ENCODE data around the gene KRTAP5-8.

The KRTAP5-8 gene

DNA sequence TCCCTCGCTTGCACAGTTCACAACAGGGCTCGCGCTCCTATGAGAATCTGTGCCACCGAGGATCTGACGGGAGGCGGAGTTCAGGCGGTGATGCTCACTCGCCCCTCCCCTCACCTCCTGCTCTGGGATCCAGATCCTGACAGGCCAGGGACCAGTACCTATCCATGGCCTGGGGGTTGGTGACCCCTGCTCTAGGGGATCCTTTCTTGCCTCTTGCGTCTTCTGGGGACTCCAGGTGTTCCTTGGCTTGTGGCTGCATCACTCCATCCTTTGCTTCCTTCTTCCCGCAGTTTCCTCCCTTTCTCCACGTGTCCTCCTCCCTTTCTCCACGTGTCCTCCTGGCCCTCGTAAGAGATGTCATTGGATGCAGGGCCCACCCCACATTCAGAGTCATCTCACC lies 41.4 kb upstream of the KRTAP5-8 start:
- no peak for ATAC-seq (ENCODE audit: low read depth)
- Histone ChIP-seq H3K4me1 (ENCODE audit: insufficient read depth, poor library complexity, severe bottlenecking) (no peaks in the 10 kb centered on the region), H3K27ac (ENCODE audit: poor library complexity, severe bottlenecking) (no peak overlapping the region), H3K4me3 (ENCODE audit: severe bottlenecking) (no peak overlapping the region), H3K36me3 (ENCODE audit: low read depth) (peaks cover 12% of the 10 kb centered on the region), H3K9me3 (ENCODE audit: severe bottlenecking) (no peaks in the 10 kb centered on the region), H3K27me3 (ENCODE audit: insufficient read depth, poor library complexity, severe bottlenecking) (no peaks in the 10 kb centered on the region)
- TF ChIP-seq, protein P1, sequence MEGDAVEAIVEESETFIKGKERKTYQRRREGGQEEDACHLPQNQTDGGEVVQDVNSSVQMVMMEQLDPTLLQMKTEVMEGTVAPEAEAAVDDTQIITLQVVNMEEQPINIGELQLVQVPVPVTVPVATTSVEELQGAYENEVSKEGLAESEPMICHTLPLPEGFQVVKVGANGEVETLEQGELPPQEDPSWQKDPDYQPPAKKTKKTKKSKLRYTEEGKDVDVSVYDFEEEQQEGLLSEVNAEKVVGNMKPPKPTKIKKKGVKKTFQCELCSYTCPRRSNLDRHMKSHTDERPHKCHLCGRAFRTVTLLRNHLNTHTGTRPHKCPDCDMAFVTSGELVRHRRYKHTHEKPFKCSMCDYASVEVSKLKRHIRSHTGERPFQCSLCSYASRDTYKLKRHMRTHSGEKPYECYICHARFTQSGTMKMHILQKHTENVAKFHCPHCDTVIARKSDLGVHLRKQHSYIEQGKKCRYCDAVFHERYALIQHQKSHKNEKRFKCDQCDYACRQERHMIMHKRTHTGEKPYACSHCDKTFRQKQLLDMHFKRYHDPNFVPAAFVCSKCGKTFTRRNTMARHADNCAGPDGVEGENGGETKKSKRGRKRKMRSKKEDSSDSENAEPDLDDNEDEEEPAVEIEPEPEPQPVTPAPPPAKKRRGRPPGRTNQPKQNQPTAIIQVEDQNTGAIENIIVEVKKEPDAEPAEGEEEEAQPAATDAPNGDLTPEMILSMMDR (IDR thresholded peaks at IDR 0.05; ENCODE audit: poor library complexity, severe bottlenecking), result no peak
- peak; percentile 25 for DNase-seq (ENCODE audit: low spot score)

DNA sequence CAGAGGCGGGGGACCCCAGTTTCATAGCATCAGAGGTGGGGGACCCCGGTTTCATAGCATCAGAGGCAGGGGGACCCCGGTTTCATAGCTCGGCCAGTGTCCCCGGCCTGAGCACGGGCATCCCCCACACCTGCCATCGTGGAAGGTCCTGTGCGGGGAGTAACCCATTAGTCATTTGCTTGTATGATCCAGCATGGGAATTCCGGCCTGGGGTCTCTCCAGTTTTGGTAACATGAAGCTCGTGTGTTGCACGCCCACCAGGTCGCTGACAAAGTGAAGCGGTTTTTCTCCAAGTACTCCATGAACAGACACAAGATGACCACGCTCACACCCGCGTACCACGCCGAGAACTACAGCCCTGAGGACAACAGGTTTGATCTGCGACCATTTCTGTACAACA lies 39.7 kb upstream of the KRTAP5-8 start:
- no peak overlapping the region for H3K27ac ChIP-seq (ENCODE audit: poor library complexity, severe bottlenecking)
- ATAC-seq (ENCODE audit: low read depth), result no peak
- peaks cover 12% of the 10 kb centered on the region for H3K36me3 ChIP-seq (ENCODE audit: low read depth)
- DNase-seq (ENCODE audit: low spot score), result peak; percentile 28
- no peaks in the 10 kb centered on the region for H3K27me3 ChIP-seq (ENCODE audit: insufficient read depth, poor library complexity, severe bottlenecking)
- H3K9me3 ChIP-seq (ENCODE audit: severe bottlenecking), result no peaks in the 10 kb centered on the region
- TF ChIP-seq, protein P1 (IDR thresholded peaks at IDR 0.05; ENCODE audit: poor library complexity, severe bottlenecking), result no peak
- H3K4me3 ChIP-seq (ENCODE audit: severe bottlenecking), result no peak overlapping the region
- no peaks in the 10 kb centered on the region for H3K4me1 ChIP-seq (ENCODE audit: insufficient read depth, poor library complexity, severe bottlenecking)

DNA sequence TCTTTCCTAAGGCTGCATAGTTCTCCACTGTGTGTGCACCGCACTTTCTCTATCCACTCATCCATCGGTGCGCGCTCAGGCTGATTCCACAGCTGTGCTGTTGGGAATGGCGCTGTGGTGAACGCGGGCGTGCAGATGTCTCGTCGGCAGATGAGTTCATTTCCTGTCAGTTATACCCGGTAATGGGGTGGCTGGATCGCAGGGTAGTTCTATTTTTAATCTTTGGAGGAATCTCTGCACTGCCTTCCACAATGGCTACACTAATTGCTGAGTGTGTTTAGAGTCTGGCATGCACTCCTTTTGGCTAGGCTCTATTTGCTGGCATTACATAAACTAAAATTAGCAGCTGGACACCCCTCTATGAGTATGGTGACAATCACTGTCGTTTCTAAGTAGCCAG lies 38.7 kb upstream of the KRTAP5-8 start:
- H3K36me3 ChIP-seq (ENCODE audit: low read depth), result peaks cover 12% of the 10 kb centered on the region
- H3K9me3 ChIP-seq (ENCODE audit: severe bottlenecking), result no peaks in the 10 kb centered on the region
- DNase-seq (ENCODE audit: low spot score) (peak; percentile 26), ATAC-seq (ENCODE audit: low read depth) (no peak)
- TF ChIP-seq, protein P1 (IDR thresholded peaks at IDR 0.05; ENCODE audit: poor library complexity, severe bottlenecking), result no peak
- H3K27ac ChIP-seq (ENCODE audit: poor library complexity, severe bottlenecking), result no peak overlapping the region
- no peaks in the 10 kb centered on the region for H3K4me1 ChIP-seq (ENCODE audit: insufficient read depth, poor library complexity, severe bottlenecking)
- no peaks in the 10 kb centered on the region for H3K27me3 ChIP-seq (ENCODE audit: insufficient read depth, poor library complexity, severe bottlenecking)
- no peak overlapping the region for H3K4me3 ChIP-seq (ENCODE audit: severe bottlenecking)

DNA sequence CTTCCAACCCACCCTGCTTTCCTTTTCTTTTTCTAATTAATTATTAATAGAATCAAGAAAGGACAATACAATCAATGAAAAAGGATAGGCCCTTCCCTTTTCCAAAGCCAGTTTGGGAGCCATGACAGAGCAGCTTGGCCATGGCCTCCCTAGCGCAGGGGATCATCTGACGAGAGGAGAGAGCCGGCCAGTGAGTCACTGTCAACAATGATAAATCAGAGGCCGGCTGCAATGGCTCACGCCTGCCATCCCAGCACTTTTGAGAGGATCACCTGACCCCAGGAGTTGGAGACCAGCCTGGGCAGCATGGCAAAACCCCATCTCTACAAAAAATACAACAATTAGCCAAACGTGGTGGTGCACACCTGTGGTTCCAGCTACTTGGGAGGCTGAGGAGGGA lies 38.3 kb upstream of the KRTAP5-8 start:
- ATAC-seq (ENCODE audit: low read depth), result no peak
- H3K4me1 ChIP-seq (ENCODE audit: insufficient read depth, poor library complexity, severe bottlenecking), result no peaks in the 10 kb centered on the region
- H3K27me3 ChIP-seq (ENCODE audit: insufficient read depth, poor library complexity, severe bottlenecking), result no peaks in the 10 kb centered on the region
- no peaks in the 10 kb centered on the region for H3K9me3 ChIP-seq (ENCODE audit: severe bottlenecking)
- DNase-seq (ENCODE audit: low spot score), result no peak
- peaks cover 12% of the 10 kb centered on the region for H3K36me3 ChIP-seq (ENCODE audit: low read depth)
- TF ChIP-seq, protein P1 (IDR thresholded peaks at IDR 0.05; ENCODE audit: poor library complexity, severe bottlenecking), result no peak
- no peak overlapping the region for H3K4me3 ChIP-seq (ENCODE audit: severe bottlenecking)
- no peak overlapping the region for H3K27ac ChIP-seq (ENCODE audit: poor library complexity, severe bottlenecking)

DNA sequence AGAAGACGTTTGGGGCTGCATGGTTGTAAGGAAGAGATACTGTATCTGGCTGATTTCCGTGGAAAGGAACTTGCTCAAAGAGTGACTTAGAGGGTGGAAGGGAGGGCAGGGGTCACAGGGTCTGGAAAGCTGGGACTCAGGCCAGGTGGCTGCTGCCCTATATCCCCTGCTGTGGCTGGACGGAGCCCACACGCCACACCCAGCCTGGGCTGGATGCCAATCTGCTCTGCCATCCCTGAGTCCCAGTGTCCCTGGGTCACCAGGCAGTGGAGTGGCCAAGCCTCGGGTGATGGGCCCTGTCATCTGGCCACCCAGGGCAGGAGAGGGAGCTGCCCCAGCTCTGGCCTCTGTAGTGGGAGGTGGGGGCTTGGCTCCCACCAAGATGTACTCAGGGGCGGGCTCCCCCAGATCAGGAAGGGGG lies 37.2 kb upstream of the KRTAP5-8 start:
- H3K36me3 ChIP-seq (ENCODE audit: low read depth), result peaks cover 7% of the 10 kb centered on the region
- H3K27ac ChIP-seq (ENCODE audit: poor library complexity, severe bottlenecking), result no peak overlapping the region
- TF ChIP-seq, protein P1 (IDR thresholded peaks at IDR 0.05; ENCODE audit: poor library complexity, severe bottlenecking), result no peak
- ATAC-seq (ENCODE audit: low read depth) (no peak), DNase-seq (ENCODE audit: low spot score) (peak; percentile 25)
- no peaks in the 10 kb centered on the region for H3K27me3 ChIP-seq (ENCODE audit: insufficient read depth, poor library complexity, severe bottlenecking)
- no peaks in the 10 kb centered on the region for H3K4me1 ChIP-seq (ENCODE audit: insufficient read depth, poor library complexity, severe bottlenecking)
- no peaks in the 10 kb centered on the region for H3K9me3 ChIP-seq (ENCODE audit: severe bottlenecking)
- H3K4me3 ChIP-seq (ENCODE audit: severe bottlenecking), result no peak overlapping the region

Measured in RWPE2 (cell line).